NOMO-1 (cell line): ENCODE data around the gene DNM3.

Experiments used
- DNase-seq, 2 experiments: peaks; one replicate each; lab custom pipeline; 2025; ENCODE audit not compliant: unreplicated experiment in 2 of 2; lab: John Stamatoyannopoulos, UW

The DNM3 gene

DNA sequence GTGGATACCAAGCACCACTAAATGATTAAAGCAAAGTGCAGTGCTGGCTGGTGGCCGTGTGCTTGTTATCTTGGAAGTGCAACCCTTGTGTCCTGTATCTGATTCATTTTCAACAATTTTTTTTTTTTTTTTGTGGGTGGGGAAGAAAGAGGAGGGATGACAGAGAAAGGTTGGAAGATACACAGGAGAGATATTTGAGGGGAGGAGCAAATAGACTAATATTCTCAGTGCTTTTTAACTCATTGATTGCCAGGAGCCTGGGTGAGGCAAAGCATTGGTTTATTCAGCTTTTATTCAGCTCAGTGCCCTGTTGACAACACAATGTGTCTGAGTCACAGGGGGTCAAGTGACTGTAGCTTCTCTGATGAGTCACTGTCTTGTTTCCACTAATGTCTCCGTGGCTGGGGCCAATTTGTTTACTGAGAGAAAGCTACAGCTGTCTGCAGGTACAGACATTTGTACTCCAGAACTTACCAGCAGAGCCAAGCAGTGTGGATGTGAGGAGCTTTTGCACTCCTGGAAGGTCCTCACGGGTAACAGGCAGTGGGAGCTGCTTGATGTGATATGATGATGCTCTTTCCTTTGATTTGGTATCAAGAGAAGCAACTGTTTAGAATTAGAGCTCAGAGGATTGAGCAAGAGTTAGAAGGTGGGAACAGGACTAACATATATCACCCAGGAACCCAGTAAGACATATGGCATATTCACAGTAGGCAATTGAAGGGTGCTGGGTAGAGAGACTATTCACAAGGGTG, 23.6 kb upstream of the DNM3 start:
- no peak for DNase-seq

DNA sequence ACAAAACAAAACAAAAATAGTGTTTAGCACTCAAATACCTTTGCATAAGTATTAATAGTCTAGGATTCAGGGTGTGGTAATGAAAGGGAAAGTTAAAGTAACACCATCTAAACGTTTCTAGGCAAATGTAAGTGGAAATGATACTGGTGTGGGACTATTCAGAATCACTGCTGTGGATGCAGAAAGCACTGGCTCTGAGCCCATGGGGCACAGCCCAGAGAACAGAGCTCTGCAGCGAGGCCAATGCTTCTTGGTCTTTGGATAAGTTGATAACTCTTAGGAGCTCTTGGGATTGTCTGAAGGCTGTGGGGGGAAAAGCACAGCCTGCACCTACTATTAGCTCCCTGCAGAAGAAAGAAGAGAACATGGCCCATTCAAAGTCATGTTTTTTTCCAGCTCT, 21.4 kb upstream of the DNM3 start:
- DNase-seq = no peak

DNA sequence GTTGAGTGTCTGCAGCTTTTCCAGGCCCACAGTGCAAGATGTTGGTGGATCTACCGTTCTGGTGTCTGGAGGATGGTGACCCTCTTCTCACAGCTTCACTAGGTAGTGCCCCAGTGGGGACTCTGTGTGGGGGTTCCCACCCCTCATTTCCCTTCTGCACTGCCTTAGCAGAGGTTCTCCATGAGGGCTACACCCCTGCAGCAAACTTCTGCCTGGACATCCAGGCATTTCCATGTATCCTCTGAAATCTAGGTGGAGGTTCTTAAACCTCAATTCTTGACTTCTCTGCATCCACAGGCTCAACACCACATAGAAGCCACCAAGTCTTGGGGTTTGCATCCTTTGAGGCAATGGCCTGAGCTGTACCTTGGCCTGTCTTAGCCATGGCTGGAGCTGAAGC, 14.3 kb upstream of the DNM3 start:
- no peak for DNase-seq

DNA sequence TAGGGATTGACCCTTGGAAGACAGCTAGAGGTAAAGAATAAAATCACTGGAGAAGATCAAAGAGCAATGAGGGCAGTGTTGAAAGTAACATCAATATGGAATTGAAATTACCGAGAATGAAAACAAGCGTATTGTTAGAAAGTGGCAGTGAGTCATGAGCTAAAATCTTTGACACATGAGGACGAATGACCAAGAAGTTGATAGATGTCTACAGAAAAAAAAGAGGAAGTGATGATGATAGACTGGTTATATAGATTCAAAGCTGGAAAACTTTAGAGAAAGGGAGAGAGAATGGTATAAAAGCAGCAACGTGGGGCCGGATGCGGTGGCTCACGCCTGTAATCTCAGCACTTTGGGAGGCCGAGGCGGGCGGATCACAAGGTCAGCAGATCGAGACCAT, 12.5 kb upstream of the DNM3 start:
- DNase-seq = peak; percentile 7 to 75

GRCh38 chr1:171833091-171833825, 8.0 kb upstream of the DNM3 start:
- no peak for DNase-seq

DNA sequence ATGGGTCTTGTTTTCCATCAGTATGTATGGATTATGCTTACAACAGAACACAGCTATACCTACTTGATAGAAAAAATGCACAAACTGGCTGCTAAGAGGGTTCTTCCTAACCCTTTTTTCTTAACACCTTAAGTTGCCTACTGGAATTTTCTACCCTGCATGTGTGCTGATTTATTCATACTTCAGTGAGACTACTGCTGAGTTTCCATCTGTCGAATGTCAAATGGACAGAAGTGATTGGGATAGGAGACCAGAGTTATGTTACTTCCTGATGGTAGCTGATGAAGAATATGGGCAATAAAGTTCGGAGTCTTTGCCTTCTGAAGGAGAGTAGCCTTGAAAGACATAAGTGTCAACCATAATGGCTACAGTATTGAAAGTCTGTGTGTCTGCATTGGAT, 6.5 kb upstream of the DNM3 start:
- DNase-seq = no peak

DNA sequence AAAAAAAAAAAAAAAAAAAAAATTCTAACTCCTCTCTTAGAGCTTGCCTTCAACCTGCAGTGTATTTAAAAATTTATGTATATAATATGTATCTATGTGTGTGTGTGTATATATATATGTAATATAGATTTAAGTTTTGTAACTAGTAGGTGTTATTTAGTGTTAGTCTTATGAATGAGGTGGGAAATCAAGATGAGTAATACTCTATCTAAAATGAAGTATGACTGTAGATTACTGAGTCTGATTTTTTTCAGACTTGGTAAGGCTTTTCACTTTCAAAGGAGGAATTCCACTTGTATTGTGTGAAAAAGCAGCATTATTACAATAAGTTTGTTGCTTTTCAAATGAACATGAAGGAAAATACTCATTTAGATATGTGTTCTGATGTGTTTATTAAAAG, 5.4 kb upstream of the DNM3 start:
- no peak for DNase-seq

DNA sequence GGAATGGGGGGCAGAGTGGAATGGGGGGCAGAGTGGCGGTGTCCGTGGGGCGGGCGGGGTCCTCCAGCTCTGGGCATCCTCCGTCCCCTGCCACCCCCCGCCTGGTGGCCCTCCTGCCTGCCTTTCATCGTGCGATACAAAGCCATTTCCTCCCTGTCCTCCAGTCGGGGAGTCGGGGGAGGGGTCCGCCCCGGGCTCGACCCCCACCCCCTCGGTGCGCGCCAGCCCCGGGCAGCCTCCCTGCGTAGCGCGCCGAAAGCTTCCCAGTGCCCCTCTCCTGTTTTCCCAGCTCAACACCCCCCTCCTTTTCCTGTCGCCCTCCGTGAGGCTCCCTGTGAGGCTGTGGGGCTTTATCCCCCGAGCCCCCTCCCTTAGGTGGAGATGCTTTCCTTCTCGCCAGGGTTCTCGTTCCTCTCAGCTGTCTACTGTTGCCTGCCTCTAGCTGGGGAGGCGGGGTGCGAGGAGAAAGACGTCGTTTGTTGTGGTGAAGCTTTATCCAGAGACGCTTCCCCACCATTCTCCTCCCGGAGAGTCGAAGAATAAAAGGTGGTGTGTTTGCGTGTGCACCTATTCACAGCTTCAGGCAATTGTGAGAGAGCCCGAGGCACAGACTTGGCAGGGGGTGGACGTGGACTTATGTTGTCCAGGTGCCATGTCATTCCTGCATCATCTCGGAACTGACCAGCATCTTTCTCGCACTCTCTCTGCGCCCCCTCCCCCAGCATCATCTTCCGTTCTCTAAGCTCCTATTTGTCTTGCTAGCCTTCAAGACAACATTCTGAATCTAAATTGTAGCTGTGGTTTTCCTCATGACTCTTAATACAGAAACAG, 848 bp downstream of the DNM3 start:
- no peak for DNase-seq

DNA sequence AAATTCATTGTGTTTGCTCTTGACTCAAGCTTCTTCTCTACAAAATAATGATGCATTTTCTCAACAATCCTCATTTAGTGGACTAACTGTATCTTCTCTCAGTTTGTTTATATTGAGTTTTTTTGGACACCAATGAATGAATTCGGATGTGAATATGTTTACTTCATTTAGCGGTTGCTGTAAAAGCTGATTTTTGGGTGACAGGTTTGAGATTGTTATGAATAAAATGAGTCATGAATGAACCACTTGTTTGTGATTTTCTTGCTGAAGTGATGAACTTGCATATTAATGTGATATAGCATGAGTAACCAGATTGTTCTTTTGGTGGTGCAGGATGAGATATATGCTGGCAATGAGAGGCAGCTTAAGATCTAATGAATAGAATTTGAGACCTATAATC, 3.1 kb downstream of the DNM3 start:
- DNase-seq = no peak

DNA sequence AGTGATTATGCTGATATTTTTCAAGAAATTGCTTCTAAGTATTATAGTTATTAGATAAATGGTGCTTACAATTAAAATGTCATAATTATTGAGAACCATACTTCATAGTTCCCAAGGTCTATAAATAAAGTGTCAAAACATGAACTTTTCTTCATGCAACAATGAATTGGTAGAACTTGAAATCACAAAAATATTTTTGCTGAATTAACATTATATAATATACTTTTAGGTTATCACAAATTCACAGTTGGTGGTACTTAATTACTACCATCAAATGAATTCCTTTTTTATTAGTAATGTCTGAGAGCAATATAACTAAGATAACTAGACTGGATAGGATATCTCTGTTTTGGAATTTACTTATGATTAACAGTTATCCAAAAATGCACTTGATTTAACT, 4.7 kb downstream of the DNM3 start:
- no peak for DNase-seq

DNA sequence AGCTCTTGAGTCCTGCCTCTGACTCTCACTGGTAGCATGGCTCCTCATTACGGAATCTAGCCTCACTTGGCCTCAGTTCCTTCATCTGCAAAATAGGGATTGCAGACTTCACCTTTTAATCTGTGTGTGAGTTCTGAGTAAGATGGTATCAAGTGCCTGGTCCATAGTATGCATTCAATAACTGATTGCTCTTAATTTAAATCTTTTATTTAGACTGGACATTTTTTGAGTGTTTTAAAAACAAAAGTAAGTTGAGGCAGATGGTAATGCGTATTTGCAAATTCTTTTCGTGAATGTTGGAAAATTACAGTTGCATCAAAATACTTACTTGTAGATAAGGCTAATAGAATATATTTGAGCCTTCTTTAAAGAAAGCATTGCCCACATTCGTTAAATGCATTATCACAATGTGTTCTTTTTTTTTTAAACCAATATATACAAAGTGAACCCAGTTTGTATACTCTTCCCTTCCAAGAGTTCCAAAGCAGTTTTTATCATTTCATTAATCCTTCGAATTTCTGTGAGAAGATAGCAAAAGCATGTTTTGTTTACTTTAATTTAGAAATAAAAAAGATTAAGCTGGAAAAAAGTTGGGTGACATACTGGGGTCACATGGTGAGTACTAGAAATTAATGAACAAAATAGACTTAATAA, 8.1 kb downstream of the DNM3 start:
- no peak for DNase-seq

GRCh38 chr1:171850651-171851350, 9.5 kb downstream of the DNM3 start:
- DNase-seq = no peak

GRCh38 chr1:171852272-171852671, 11.0 kb downstream of the DNM3 start:
- no peak for DNase-seq

- DNase-seq = no peak
Measured at GRCh38 chr1:171855381-171855780, 14.1 kb downstream of the DNM3 start.

GRCh38 chr1:171858696-171859095, 17.4 kb downstream of the DNM3 start:
- DNase-seq = no peak

GRCh38 chr1:171860696-171861095, 19.4 kb downstream of the DNM3 start:
- no peak for DNase-seq

GRCh38 chr1:171863531-171863930, 22.2 kb downstream of the DNM3 start:
- DNase-seq = no peak

- no peak for DNase-seq
Measured at GRCh38 chr1:171864308-171864707, 23.0 kb downstream of the DNM3 start.

DNA sequence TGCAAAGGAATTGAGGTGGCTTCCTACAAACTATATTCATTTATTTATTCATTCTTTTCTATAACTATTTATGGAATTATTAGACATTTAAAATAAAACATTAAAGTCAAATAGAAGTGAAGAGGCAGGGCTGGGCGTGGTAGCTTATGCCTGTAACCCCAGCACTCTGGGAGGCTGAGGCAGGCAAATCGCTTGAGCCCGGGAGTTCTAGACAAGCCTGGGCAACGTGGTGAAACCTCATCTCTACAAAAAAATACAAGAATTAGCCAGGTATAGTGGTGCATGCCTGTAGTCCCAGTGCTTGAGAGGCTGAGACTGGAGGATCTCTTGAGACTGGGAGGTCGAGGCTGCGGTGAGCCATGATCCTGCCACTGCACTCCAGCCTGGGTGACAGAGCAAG, 23.8 kb downstream of the DNM3 start:
- DNase-seq = no peak

DNA sequence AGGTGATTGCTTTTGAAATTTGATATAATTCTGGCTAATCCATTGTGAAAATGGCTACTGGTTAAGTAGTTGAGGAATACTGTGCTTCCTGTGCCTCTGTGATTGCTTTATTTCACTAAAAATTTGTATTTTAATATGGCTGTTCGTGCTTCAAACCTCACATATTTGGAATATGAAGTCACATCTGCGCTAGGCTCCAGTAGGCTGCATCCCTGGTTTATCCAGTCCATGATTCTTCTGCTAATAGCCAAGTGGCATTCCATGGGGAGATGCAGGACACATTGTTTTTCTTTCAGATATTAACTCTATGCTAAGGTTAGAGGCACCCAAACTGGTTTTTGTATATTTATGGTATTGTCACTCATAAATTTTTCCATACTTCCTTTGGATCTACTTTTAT, 25.9 kb downstream of the DNM3 start:
- DNase-seq = no peak
